HepG2 (cell line): ENCODE measurements around the gene PRRT2. TPM values are rescaled to one million over a fixed set of nuclear protein-coding genes. Genes with fewer than 3 reads are reported as not detected.

Experiments
- CBX5 ChIP-seq: sonication (generic); formaldehyde crosslinking; IDR thresholded peaks from 2 replicates; pipeline ENCODE4 v1.4.0; 2020; ENCODE audit warnings: missing genetic modification reagents, borderline replicate concordance
- HNF1A ChIP-seq, 2 experiments: sonication (generic) in 1 of 2; formaldehyde crosslinking in 1 of 2; IDR thresholded peaks; 2 replicates each; pipeline versions ENCODE4 v1.4.0 to v1.6.1; 2016 to 2020; ENCODE audit warnings: borderline replicate concordance in 1 of 2, low read depth in 1 of 2, mild to moderate bottlenecking in 1 of 2, missing genetic modification reagents in 1 of 2
- PATZ1 ChIP-seq: sonication (generic); formaldehyde crosslinking; IDR thresholded peaks from 2 replicates; pipeline ENCODE4 v1.4.0; 2020; ENCODE audit warnings: missing genetic modification reagents
- RELA ChIP-seq: sonication (generic); formaldehyde crosslinking; IDR thresholded peaks from 2 replicates; pipeline ENCODE4 v1.4.0; 2020; ENCODE audit warnings: missing genetic modification reagents
- RORA ChIP-seq: sonication (generic); formaldehyde crosslinking; IDR thresholded peaks from 2 replicates; pipeline ENCODE4 v1.5.0; 2020; ENCODE audit warnings: mild to moderate bottlenecking, missing genetic modification reagents, moderate library complexity
- U2AF2 ChIP-seq: fragments of 200-400 bp; formaldehyde crosslinking; IDR thresholded peaks from 2 replicates; pipeline ENCODE4 v1.6.1; 2017; ENCODE audit warnings: low read depth, mild to moderate bottlenecking, low read length
- ZBTB39 ChIP-seq: sonication (generic); formaldehyde crosslinking; IDR thresholded peaks from 2 replicates; pipeline ENCODE4 v1.5.0; 2020; ENCODE audit warnings: missing genetic modification reagents
- ZFX ChIP-seq: sonication (generic); formaldehyde crosslinking; IDR thresholded peaks from 2 replicates; pipeline ENCODE4 v1.4.0; 2020; ENCODE audit warnings: mild to moderate bottlenecking, low read depth, missing genetic modification reagents, moderate library complexity
- ZGPAT ChIP-seq: IDR thresholded peaks from 2 replicates; pipeline ENCODE4 v1.6.1; 2016; ENCODE audit warnings: mild to moderate bottlenecking
- polyA plus RNA-seq, 8 experiments: library from polyadenylated mRNA; depleted of rRNA in 3 of 8; stranded (reverse) in 7 of 8; unstranded in 1 of 8; fragments of >200 nt; fragmentation: Illumina TruSeq in 4 of 8; extraction: Trizol in 4 of 8; gene quantifications; 2 replicates each; pipeline versions ENCODE4 v1.2.1 to v1.2.3, GENCODE V29; 2011 to 2016; ENCODE audit warnings: low read depth in 4 of 8, missing spikeins in 1 of 8, mixed read lengths in 1 of 8; ENCODE audit not compliant: insufficient read depth in 1 of 8
- total RNA-seq, 5 experiments: library from RNA; depleted of rRNA; stranded (reverse); fragments of >200 nt; fragmentation: Illumina TruSeq; extraction: Trizol; gene quantifications; 2 replicates each; pipeline ENCODE4 v1.2.3, GENCODE V29; 2016; ENCODE audit warnings: low read depth in 1 of 5
- TF ChIP-seq, protein P1 (sequence below): sonication (generic); formaldehyde crosslinking; IDR thresholded peaks from 2 replicates; pipeline ENCODE4 v1.4.0; 2020; ENCODE audit warnings: mild to moderate bottlenecking, missing genetic modification reagents
- TF ChIP-seq, protein P2 (sequence below): sonication (generic); formaldehyde crosslinking; IDR thresholded peaks from 2 replicates; pipeline ENCODE4 v1.4.0; 2020; ENCODE audit warnings: missing genetic modification reagents

PRRT2 gene
- total and polyA plus RNA-seq, 2 of the 13 experiments (the other 11 are each of a cell fraction or from before 2014, with no cell fraction given) = 0.51 to 1.1 TPM

DNA sequence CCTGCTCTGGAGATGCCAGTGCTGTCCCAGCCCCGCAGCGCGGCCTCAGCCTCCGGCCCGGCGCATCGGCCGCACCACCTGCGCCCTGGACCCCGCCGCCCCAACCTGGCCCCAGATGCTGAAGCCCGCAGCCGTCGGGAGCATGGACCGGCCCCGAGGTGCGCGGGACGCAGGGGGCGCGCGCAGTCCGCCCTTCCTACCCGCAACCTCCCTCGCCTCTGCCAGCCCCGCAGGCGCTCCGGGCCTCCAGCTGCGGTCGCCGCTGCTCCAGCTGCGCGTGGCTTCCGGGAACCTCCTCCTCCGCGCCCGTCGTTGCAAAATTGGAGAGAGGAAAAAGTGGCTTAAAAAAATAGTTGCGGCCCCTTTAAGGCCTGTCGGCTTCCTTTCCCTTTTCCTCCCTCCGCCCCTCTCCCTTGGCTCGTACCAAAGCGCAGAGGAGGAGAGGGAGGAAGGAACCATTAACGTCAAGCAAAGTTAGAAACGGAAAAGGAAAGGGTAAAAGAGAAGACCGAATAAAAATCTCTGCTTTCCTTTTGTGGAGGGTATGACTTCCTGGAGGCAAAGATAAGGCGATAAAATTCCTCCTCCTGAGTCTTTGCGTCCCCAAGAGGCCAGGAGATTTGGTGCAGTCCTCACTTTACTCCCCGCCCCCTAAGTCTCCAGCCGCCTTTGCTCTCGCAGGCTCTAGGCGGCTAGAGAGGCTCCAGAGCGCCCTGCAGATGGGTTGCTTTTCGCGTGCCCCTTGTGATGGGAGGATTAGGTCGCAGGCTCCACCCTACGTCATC is 51.1 kb downstream of the PRRT2 start, which contains the start of gene CDIPT (continued):
- TF ChIP-seq, protein P1, sequence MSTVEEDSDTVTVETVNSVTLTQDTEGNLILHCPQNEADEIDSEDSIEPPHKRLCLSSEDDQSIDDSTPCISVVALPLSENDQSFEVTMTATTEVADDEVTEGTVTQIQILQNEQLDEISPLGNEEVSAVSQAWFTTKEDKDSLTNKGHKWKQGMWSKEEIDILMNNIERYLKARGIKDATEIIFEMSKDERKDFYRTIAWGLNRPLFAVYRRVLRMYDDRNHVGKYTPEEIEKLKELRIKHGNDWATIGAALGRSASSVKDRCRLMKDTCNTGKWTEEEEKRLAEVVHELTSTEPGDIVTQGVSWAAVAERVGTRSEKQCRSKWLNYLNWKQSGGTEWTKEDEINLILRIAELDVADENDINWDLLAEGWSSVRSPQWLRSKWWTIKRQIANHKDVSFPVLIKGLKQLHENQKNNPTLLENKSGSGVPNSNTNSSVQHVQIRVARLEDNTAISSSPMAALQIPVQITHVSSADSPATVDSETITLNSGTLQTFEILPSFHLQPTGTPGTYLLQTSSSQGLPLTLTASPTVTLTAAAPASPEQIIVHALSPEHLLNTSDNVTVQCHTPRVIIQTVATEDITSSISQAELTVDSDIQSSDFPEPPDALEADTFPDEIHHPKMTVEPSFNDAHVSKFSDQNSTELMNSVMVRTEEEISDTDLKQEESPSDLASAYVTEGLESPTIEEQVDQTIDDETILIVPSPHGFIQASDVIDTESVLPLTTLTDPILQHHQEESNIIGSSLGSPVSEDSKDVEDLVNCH (CRISPR knock-in tag) = no peak
- peak; percentile 83; the same call in 1 of the 2 replicates for TF ChIP-seq RELA (CRISPR knock-in tag)
- peak; percentile 98 for TF ChIP-seq CBX5 (CRISPR knock-in tag)
- peak; percentile 91 for TF ChIP-seq ZGPAT
- TF ChIP-seq, protein P2, sequence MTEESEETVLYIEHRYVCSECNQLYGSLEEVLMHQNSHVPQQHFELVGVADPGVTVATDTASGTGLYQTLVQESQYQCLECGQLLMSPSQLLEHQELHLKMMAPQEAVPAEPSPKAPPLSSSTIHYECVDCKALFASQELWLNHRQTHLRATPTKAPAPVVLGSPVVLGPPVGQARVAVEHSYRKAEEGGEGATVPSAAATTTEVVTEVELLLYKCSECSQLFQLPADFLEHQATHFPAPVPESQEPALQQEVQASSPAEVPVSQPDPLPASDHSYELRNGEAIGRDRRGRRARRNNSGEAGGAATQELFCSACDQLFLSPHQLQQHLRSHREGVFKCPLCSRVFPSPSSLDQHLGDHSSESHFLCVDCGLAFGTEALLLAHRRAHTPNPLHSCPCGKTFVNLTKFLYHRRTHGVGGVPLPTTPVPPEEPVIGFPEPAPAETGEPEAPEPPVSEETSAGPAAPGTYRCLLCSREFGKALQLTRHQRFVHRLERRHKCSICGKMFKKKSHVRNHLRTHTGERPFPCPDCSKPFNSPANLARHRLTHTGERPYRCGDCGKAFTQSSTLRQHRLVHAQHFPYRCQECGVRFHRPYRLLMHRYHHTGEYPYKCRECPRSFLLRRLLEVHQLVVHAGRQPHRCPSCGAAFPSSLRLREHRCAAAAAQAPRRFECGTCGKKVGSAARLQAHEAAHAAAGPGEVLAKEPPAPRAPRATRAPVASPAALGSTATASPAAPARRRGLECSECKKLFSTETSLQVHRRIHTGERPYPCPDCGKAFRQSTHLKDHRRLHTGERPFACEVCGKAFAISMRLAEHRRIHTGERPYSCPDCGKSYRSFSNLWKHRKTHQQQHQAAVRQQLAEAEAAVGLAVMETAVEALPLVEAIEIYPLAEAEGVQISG (CRISPR knock-in tag) = peak; percentile 99
- peak; percentile 70 for TF ChIP-seq PATZ1 (CRISPR knock-in tag)
- TF ChIP-seq U2AF2 = peak; percentile 8; the same call in 1 of the 2 replicates
- peak; percentile 83 for TF ChIP-seq ZFX
- TF ChIP-seq RORA (CRISPR knock-in tag) = no peak
- no peak for TF ChIP-seq ZBTB39 (CRISPR knock-in tag)
- TF ChIP-seq HNF1A (IDR thresholded peaks at IDR 0.05; ENCODE audit: low read depth) = peak; percentile 47
- peak; percentile 35; the same call in 1 of the 2 replicates for TF ChIP-seq HNF1A (CRISPR knock-in tag; IDR thresholded peaks at IDR 0.05; ENCODE audit: borderline replicate concordance)
